HT1080 (cell line): Measurements from ENCODE around the gene INF2. TPM values are rescaled to one million over a fixed set of nuclear protein-coding genes. Genes with fewer than 3 reads are reported as not detected.
"Not testable (repeated sequence)": the region's sequence is repeated elsewhere in the genome, so short reads cannot be mapped to it uniquely, and the experiment has no call there.

ENCODE experiments used
- DNase-seq: peaks from one replicate; pipeline ENCODE4 v3.0.0-alpha.2; 2015; ENCODE audit warnings: low read depth
- total RNA-seq: library from RNA; depleted of rRNA; stranded (reverse); fragments of >200 nt; shearing (Covaris generic); gene quantifications from 2 replicates; pipeline ENCODE4 v1.2.3, GENCODE V29; 2014

The INF2 gene
- total RNA-seq, 1 experiment from 2014 or later: 80.0 TPM

- no peak for DNase-seq
Measured at GRCh38 chr14:104656014-104656714, 33.3 kb upstream of the INF2 start.

GRCh38 chr14:104657101-104657524 lies 32.3 kb upstream of the INF2 start:
- no peak for DNase-seq

- DNase-seq: no peak
Measured at GRCh38 chr14:104657563-104658324, 31.7 kb upstream of the INF2 start.

- DNase-seq: no peak
Measured at GRCh38 chr14:104658325-104658712, 31.1 kb upstream of the INF2 start.

- no peak for DNase-seq
Measured at GRCh38 chr14:104659146-104659545, 30.3 kb upstream of the INF2 start.

GRCh38 chr14:104659764-104660523 lies 29.5 kb upstream of the INF2 start:
- DNase-seq: no peak

GRCh38 chr14:104660597-104660996 lies 28.8 kb upstream of the INF2 start:
- no peak for DNase-seq

- no peak for DNase-seq
Measured at GRCh38 chr14:104661086-104661485, 28.3 kb upstream of the INF2 start.

GRCh38 chr14:104661528-104662157 lies 27.8 kb upstream of the INF2 start:
- not testable (repeated sequence) for DNase-seq

- DNase-seq: not testable (repeated sequence)
Measured at GRCh38 chr14:104662472-104662871, 26.9 kb upstream of the INF2 start.

- no peak for DNase-seq
Measured at GRCh38 chr14:104664107-104664506, 25.3 kb upstream of the INF2 start.

GRCh38 chr14:104664588-104664987 lies 24.8 kb upstream of the INF2 start:
- no peak for DNase-seq

GRCh38 chr14:104665114-104665656 lies 24.2 kb upstream of the INF2 start:
- peak; percentile 44 for DNase-seq

GRCh38 chr14:104665657-104666522 lies 23.5 kb upstream of the INF2 start:
- peak; percentile 45 for DNase-seq

GRCh38 chr14:104666523-104666895 lies 22.9 kb upstream of the INF2 start:
- DNase-seq: not testable (repeated sequence)

- DNase-seq: no peak
Measured at GRCh38 chr14:104666981-104667380, 22.4 kb upstream of the INF2 start.

GRCh38 chr14:104669697-104670096 lies 19.7 kb upstream of the INF2 start:
- no peak for DNase-seq

GRCh38 chr14:104671330-104671977 lies 18.0 kb upstream of the INF2 start:
- DNase-seq: not testable (repeated sequence)

- DNase-seq: not testable (repeated sequence)
Measured at GRCh38 chr14:104672119-104672518, 17.3 kb upstream of the INF2 start.

GRCh38 chr14:104673481-104673880 lies 15.9 kb upstream of the INF2 start:
- no peak for DNase-seq
